ENCODE results near the gene LMCD1. TPM values are rescaled to one million over a fixed set of nuclear protein-coding genes. Genes with fewer than 3 reads are reported as not detected.

LMCD1 gene
- total and polyA plus RNA-seq, 2 donors (not counting 1 experiment from before 2014, with no cell fraction given): 1.4 to 4.9 TPM

DNA sequence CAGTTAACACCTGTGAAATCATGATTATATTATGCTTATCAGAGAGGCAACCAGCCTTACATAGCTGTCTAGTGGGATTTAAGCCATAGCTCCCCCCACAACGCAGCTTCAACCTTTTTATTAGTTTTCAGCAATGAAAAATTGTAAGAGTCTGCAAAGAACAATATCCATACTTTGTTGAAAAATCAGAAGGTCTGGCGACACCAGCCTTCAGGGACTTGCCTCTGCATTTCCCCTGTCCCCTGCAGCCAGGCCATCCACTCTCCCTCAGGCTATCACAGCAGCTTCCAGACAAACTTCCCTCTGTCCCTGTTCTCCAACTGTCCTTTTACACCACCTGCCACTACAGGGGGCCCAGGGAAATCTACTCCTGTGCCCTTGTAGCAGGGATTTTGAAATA is 83.0 kb downstream of the LMCD1 start:
- POLR2A ChIA-PET: no interaction called here
- intact Hi-C loops (cut with micrococcal nuclease): no loop called here
- no peaks in the 10 kb centered on the region for H3K79me2 ChIP-seq (ENCODE audit: control insufficient read depth, insufficient read depth, low read length)
- Mint-ChIP-seq H3K4me3 (no peak overlapping the region), H3K27me3 (peaks cover 3% of the 10 kb centered on the region), H3K4me1 (no peaks in the 10 kb centered on the region), H3K27ac (no peak overlapping the region), H3K9me3 (ENCODE audit: insufficient read depth) (no peaks in the 10 kb centered on the region)
- DNase-seq (no peak), ATAC-seq (ENCODE audit: low read depth) (no peak)
- H3K9ac ChIP-seq (ENCODE audit: low read length): no peak overlapping the region
- no peaks in the 10 kb centered on the region for H4K20me1 ChIP-seq (ENCODE audit: control insufficient read depth, insufficient read depth, low read length, poor library complexity, severe bottlenecking)
- WGBS (ENCODE audit: insufficient coverage): 76% methylated on average over 2 of the region's 2 CpGs
- H3K36me3 ChIP-seq (replicated peaks in 1 of 2; ENCODE audit: control extremely low read depth in 1 of 2, control insufficient read depth in 1 of 2, extremely low read depth in 1 of 2, insufficient read depth in 2 of 2, low read length in 1 of 2): no peaks in the 10 kb centered on the region
- no peak overlapping the region for H3K4me2 ChIP-seq (replicated peaks; ENCODE audit: low read depth, low read length, poor library complexity, severe bottlenecking)
- CTCF ChIA-PET: interaction anchor here (1.0 kb wide), 1 partner anchor 8 kb away, joined by 4 read pairs; no protein-coding TSS in a partner anchor
- H3K27me3 ChIP-seq (replicated peaks in 1 of 4; ENCODE audit: control extremely low read depth in 1 of 4, control insufficient read depth in 3 of 4, insufficient read depth in 4 of 4, low read length in 3 of 4): no peaks in the 10 kb centered on the region
- no peaks in the 10 kb centered on the region for H3K4me1 ChIP-seq (ENCODE audit: control insufficient read depth in 2 of 2, insufficient read depth in 2 of 2, low read length in 2 of 2)
- no peak overlapping the region for H3K4me3 ChIP-seq (ENCODE audit: control extremely low read depth in 1 of 5, extremely low read depth in 1 of 5, insufficient read depth in 1 of 5, low read depth in 2 of 5, low read length in 4 of 5)
- H2AFZ ChIP-seq (ENCODE audit: insufficient read depth, low read depth, low read length, poor library complexity, severe bottlenecking): no peak overlapping the region
- H3K9me3 ChIP-seq (ENCODE audit: control extremely low read depth in 1 of 3, control insufficient read depth in 2 of 3, insufficient read depth in 1 of 3, low read length in 2 of 3): peaks cover 0 to 5% (median 0%) of the 10 kb centered on the region in 3 donors
- H3K27ac ChIP-seq (ENCODE audit: low read length in 2 of 2): no peak overlapping the region
- TF ChIP-seq, protein P1, sequence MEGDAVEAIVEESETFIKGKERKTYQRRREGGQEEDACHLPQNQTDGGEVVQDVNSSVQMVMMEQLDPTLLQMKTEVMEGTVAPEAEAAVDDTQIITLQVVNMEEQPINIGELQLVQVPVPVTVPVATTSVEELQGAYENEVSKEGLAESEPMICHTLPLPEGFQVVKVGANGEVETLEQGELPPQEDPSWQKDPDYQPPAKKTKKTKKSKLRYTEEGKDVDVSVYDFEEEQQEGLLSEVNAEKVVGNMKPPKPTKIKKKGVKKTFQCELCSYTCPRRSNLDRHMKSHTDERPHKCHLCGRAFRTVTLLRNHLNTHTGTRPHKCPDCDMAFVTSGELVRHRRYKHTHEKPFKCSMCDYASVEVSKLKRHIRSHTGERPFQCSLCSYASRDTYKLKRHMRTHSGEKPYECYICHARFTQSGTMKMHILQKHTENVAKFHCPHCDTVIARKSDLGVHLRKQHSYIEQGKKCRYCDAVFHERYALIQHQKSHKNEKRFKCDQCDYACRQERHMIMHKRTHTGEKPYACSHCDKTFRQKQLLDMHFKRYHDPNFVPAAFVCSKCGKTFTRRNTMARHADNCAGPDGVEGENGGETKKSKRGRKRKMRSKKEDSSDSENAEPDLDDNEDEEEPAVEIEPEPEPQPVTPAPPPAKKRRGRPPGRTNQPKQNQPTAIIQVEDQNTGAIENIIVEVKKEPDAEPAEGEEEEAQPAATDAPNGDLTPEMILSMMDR (IDR thresholded peaks at IDR 0.05): no peak
- no peak for TF ChIP-seq EZH2 (IDR thresholded peaks at IDR 0.05; ENCODE audit: borderline replicate concordance, insufficient read depth, low read depth, low read length, poor library complexity, severe bottlenecking)

DNA sequence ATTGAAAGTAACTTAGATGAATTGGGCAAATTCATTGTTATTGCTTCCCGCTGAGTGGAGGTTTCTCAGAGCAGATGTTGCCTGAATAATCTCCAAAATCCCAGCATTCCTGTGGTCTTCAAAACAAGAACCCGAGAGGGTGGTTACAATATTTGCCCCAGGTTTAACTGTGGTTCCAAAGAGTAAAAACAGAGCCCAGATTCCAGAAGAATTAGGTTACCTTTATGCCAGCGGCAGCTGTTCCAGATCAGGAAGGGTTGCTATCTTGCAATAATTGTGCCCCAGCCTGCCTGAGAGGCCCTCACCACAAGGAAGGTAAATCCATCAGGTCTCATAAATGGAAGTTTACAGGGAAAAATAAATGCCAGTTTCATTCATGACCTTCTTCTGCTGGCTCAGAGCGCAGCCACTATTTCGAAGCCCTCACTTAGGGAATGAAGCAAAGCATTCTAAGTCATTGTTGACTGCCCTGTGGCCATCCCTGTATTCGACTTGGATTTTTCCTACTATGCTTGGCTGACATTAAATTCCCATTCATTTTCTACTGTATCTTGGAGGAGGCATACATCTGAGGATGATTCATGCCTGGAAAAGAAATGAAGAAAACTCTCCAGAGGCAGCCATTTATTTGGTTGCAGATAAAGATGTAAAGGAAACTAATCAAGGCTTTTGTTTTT is 88.4 kb downstream of the LMCD1 start:
- H3K4me3 Mint-ChIP-seq: no peak overlapping the region
- TF ChIP-seq, protein P1 (IDR thresholded peaks at IDR 0.05): no peak

More for the DNA sequence above, 88.4 kb downstream of the LMCD1 start:
- H3K36me3 ChIP-seq (replicated peaks in 1 of 2; ENCODE audit: control extremely low read depth in 1 of 2, control insufficient read depth in 1 of 2, extremely low read depth in 1 of 2, insufficient read depth in 2 of 2, low read length in 1 of 2): no peaks in the 10 kb centered on the region
- intact Hi-C loops (cut with micrococcal nuclease): no loop called here
- ATAC-seq (ENCODE audit: low read depth): no peak
- H3K4me2 ChIP-seq (replicated peaks; ENCODE audit: low read depth, low read length, poor library complexity, severe bottlenecking): no peak overlapping the region
- no peaks in the 10 kb centered on the region for H3K4me1 Mint-ChIP-seq
- no peak overlapping the region for H3K27ac Mint-ChIP-seq
- ChIA-PET POLR2A (no interaction called here), CTCF (no interaction called here)
- H3K27me3 ChIP-seq (replicated peaks in 1 of 4; ENCODE audit: control extremely low read depth in 1 of 4, control insufficient read depth in 3 of 4, insufficient read depth in 4 of 4, low read length in 3 of 4): no peaks in the 10 kb centered on the region
- no peak overlapping the region for H2AFZ ChIP-seq (ENCODE audit: insufficient read depth, low read depth, low read length, poor library complexity, severe bottlenecking)
- H3K4me3 ChIP-seq (ENCODE audit: control extremely low read depth in 1 of 5, extremely low read depth in 1 of 5, insufficient read depth in 1 of 5, low read depth in 2 of 5, low read length in 4 of 5): no peak overlapping the region
- no peaks in the 10 kb centered on the region for H3K9me3 Mint-ChIP-seq (ENCODE audit: insufficient read depth)
- no peak overlapping the region for H3K27ac ChIP-seq (ENCODE audit: low read length in 2 of 2)
- H3K4me1 ChIP-seq (ENCODE audit: control insufficient read depth in 2 of 2, insufficient read depth in 2 of 2, low read length in 2 of 2): no peaks in the 10 kb centered on the region
- H3K79me2 ChIP-seq (ENCODE audit: control insufficient read depth, insufficient read depth, low read length): no peaks in the 10 kb centered on the region
- WGBS (ENCODE audit: insufficient coverage): 83% methylated on average over 4 of the region's 6 CpGs
- H3K27me3 Mint-ChIP-seq: peaks cover 3% of the 10 kb centered on the region
- no peaks in the 10 kb centered on the region for H4K20me1 ChIP-seq (ENCODE audit: control insufficient read depth, insufficient read depth, low read length, poor library complexity, severe bottlenecking)
- DNase-seq: no peak
- H3K9ac ChIP-seq (ENCODE audit: low read length): no peak overlapping the region
- H3K9me3 ChIP-seq (ENCODE audit: control extremely low read depth in 1 of 3, control insufficient read depth in 2 of 3, insufficient read depth in 1 of 3, low read length in 2 of 3): no peaks in the 10 kb centered on the region
